ENCODE data around the gene DISC1.

DISC1 gene

DNA sequence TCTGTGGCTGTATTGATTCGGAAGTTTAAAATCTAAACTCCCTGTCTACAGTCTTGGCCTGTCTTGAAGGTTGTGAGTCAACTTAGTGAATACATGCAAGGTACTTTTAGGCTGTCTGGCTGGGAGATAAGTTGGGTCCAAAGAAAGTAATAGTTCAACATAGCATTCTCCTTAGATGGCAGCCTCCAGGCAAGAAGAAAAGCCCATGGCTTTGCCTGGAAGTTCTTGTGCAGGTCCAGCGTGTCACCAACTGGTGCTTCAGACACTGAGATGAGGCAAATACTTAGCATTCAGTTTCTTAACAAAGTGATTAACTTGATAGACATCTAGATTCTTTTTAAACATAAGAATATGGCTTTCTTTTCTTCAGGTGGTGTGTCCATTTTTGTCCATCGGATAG, 328.2 kb downstream of the DISC1 start:
- TF ChIP-seq, protein P1, sequence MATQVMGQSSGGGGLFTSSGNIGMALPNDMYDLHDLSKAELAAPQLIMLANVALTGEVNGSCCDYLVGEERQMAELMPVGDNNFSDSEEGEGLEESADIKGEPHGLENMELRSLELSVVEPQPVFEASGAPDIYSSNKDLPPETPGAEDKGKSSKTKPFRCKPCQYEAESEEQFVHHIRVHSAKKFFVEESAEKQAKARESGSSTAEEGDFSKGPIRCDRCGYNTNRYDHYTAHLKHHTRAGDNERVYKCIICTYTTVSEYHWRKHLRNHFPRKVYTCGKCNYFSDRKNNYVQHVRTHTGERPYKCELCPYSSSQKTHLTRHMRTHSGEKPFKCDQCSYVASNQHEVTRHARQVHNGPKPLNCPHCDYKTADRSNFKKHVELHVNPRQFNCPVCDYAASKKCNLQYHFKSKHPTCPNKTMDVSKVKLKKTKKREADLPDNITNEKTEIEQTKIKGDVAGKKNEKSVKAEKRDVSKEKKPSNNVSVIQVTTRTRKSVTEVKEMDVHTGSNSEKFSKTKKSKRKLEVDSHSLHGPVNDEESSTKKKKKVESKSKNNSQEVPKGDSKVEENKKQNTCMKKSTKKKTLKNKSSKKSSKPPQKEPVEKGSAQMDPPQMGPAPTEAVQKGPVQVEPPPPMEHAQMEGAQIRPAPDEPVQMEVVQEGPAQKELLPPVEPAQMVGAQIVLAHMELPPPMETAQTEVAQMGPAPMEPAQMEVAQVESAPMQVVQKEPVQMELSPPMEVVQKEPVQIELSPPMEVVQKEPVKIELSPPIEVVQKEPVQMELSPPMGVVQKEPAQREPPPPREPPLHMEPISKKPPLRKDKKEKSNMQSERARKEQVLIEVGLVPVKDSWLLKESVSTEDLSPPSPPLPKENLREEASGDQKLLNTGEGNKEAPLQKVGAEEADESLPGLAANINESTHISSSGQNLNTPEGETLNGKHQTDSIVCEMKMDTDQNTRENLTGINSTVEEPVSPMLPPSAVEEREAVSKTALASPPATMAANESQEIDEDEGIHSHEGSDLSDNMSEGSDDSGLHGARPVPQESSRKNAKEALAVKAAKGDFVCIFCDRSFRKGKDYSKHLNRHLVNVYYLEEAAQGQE (IDR thresholded peaks at IDR 0.05; ENCODE audit: insufficient replicate concordance, low read depth), result no peak
- TF ChIP-seq SPI1 (IDR thresholded peaks at IDR 0.05; ENCODE audit: borderline replicate concordance, low read depth), result no peak
- TF ChIP-seq, protein P2, sequence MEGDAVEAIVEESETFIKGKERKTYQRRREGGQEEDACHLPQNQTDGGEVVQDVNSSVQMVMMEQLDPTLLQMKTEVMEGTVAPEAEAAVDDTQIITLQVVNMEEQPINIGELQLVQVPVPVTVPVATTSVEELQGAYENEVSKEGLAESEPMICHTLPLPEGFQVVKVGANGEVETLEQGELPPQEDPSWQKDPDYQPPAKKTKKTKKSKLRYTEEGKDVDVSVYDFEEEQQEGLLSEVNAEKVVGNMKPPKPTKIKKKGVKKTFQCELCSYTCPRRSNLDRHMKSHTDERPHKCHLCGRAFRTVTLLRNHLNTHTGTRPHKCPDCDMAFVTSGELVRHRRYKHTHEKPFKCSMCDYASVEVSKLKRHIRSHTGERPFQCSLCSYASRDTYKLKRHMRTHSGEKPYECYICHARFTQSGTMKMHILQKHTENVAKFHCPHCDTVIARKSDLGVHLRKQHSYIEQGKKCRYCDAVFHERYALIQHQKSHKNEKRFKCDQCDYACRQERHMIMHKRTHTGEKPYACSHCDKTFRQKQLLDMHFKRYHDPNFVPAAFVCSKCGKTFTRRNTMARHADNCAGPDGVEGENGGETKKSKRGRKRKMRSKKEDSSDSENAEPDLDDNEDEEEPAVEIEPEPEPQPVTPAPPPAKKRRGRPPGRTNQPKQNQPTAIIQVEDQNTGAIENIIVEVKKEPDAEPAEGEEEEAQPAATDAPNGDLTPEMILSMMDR (IDR thresholded peaks at IDR 0.05; ENCODE audit: insufficient read depth, low read length), result no peak
- no peak for TF ChIP-seq GABPA (IDR thresholded peaks at IDR 0.05; ENCODE audit: low read depth)
- TF ChIP-seq POLR2AphosphoS5 (IDR thresholded peaks at IDR 0.05; ENCODE audit: low read depth), result no peak
- no peak overlapping the region for H3K27ac ChIP-seq (replicated peaks)
- no peak for DNase-seq (ENCODE audit: low read depth in 1 of 2, low spot score in 1 of 2)
- H3K27me3 ChIP-seq (ENCODE audit: insufficient read depth, poor library complexity, severe bottlenecking), result no peaks in the 10 kb centered on the region
- no peak overlapping the region for H3K4me3 ChIP-seq (replicated peaks; ENCODE audit: insufficient read depth, low read length)

DNA sequence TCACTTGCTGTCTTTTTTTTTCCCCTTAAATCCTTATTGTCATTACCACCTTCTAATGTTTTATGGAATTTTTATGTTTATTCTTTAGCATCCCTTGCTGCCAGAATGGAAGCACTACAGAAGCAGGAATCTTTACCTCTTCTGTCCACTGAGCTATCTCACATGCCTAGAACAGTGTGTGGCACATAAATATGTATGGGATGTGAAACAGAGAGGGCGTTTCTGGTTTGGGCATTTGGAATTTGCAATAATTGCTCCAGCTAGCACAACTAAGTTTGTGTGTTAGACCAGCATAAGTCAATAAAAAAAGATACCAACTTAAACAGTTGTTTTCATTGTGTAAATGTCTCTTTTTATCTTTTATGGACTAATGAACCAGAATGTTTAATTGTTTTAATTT, 330.8 kb downstream of the DISC1 start:
- Histone ChIP-seq H3K27ac (replicated peaks) (no peak overlapping the region), H3K4me3 (replicated peaks; ENCODE audit: insufficient read depth, low read length) (no peak overlapping the region), H3K27me3 (ENCODE audit: insufficient read depth, poor library complexity, severe bottlenecking) (no peaks in the 10 kb centered on the region)
- TF ChIP-seq, protein P2 (IDR thresholded peaks at IDR 0.05; ENCODE audit: insufficient read depth, low read length), result no peak
- TF ChIP-seq, protein P1 (IDR thresholded peaks at IDR 0.05; ENCODE audit: insufficient replicate concordance, low read depth), result no peak
- no peak for TF ChIP-seq SPI1 (IDR thresholded peaks at IDR 0.05; ENCODE audit: borderline replicate concordance, low read depth)
- TF ChIP-seq GABPA (IDR thresholded peaks at IDR 0.05; ENCODE audit: low read depth), result no peak
- no peak for TF ChIP-seq POLR2AphosphoS5 (IDR thresholded peaks at IDR 0.05; ENCODE audit: low read depth)
- DNase-seq (ENCODE audit: low read depth in 1 of 2, low spot score in 1 of 2), result no peak

DNA sequence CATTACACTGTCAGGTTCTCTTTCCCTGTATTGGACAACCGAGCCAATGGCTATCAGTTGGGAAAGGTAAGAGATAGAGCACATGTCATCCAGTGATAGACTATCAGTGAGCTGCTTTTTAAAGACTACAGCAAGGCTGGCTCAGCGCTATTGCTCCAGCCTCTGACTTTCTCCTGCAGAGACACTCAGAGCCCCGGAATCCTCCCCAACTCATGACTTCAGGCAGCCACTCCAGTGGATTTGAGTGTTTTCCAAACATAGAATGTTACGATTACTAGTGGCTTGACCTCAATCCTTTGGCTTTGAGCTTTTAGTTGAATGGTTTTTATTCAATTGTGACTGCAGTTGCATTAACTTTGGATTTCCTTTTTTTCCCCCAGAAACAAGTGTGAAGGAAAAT, 331.9 kb downstream of the DISC1 start:
- H3K27me3 ChIP-seq (ENCODE audit: insufficient read depth, poor library complexity, severe bottlenecking), result no peaks in the 10 kb centered on the region
- no peak overlapping the region for H3K4me3 ChIP-seq (replicated peaks; ENCODE audit: insufficient read depth, low read length)
- no peak overlapping the region for H3K27ac ChIP-seq (replicated peaks)
- no peak for TF ChIP-seq GABPA (IDR thresholded peaks at IDR 0.05; ENCODE audit: low read depth)
- TF ChIP-seq, protein P1 (IDR thresholded peaks at IDR 0.05; ENCODE audit: insufficient replicate concordance, low read depth), result no peak
- TF ChIP-seq SPI1 (IDR thresholded peaks at IDR 0.05; ENCODE audit: borderline replicate concordance, low read depth), result no peak
- TF ChIP-seq, protein P2 (IDR thresholded peaks at IDR 0.05; ENCODE audit: insufficient read depth, low read length), result no peak
- no peak for TF ChIP-seq POLR2AphosphoS5 (IDR thresholded peaks at IDR 0.05; ENCODE audit: low read depth)
- DNase-seq (ENCODE audit: low read depth in 1 of 2, low spot score in 1 of 2), result no peak

Measured in HL-60 (cell line).